Right lobe of liver (tissue), 6 donors: ENCODE data around the gene SPCS2. TPM values are rescaled to one million over a fixed set of nuclear protein-coding genes. Genes with fewer than 3 reads are reported as not detected.

Experiments used
- ATAC-seq, 4 donors: fragments of 200-7000 bp; cut with Tn5 transposase; one replicate each; pipeline ENCODE4 v1.9.1; 2020; ENCODE audit warnings: mild to moderate bottlenecking in 4 of 4, moderate library complexity in 4 of 4
- DNase-seq, 3 donors: peaks; one replicate each; pipeline ENCODE4 v3.0.0-alpha.2; 2020
- H3K27ac ChIP-seq, 3 donors: fragments of 200-600 bp; one replicate each; pipeline ENCODE4 v1.8.0; 2022
- H3K27me3 ChIP-seq, 2 donors: fragments of 200-600 bp; one replicate each; pipeline ENCODE4 v1.8.0; 2022
- H3K36me3 ChIP-seq, 4 donors: fragments of 200-600 bp; sonication (generic) in 1 of 4; one replicate each; pipeline versions ENCODE4 v1.5.1 to v1.8.0; 2017 to 2022; ENCODE audit warnings: control low read depth in 1 of 4
- H3K4me1 ChIP-seq, 4 donors: fragments of 200-600 bp; sonication (generic) in 1 of 4; one replicate each; pipeline versions ENCODE4 v1.5.1 to v1.8.0; 2017 to 2022; ENCODE audit warnings: control low read depth in 1 of 4
- H3K4me3 ChIP-seq, 3 donors: fragments of 200-600 bp; one replicate each; pipeline ENCODE4 v1.8.0; 2022
- H3K9me3 ChIP-seq, 4 donors: fragments of 200-600 bp; sonication (generic) in 1 of 4; one replicate each; pipeline versions ENCODE4 v1.5.1 to v1.8.0; 2017 to 2022; ENCODE audit warnings: control low read depth in 1 of 4
- CTCF ChIP-seq, 4 donors: fragments of 200-600 bp in 3 of 4; fragments of 450-650 bp in 1 of 4; IDR thresholded peaks; one replicate each; pipeline versions ENCODE4 v1.5.1 to v1.8.0; 2016 to 2022; ENCODE audit warnings: antibody characterized with exemption in 4 of 4, mild to moderate bottlenecking in 2 of 4
- POLR2A ChIP-seq: fragments of 450-650 bp; IDR thresholded peaks from one replicate; pipeline ENCODE4 v1.6.1; 2017; ENCODE audit warnings: antibody characterized with exemption, mild to moderate bottlenecking
- WGBS: methylation state at CpG from one replicate; pipeline ENCODE4 v1.1.6; 2018; ENCODE audit warnings: low coverage, low lambda C conversion rate; ENCODE audit not compliant: insufficient coverage; ENCODE audit errors: missing lambda C conversion rate; 5-methylcytosine and 5-hydroxymethylcytosine counted together
- intact Hi-C, 2 donors: fragments of 100-400 bp; cut with DNase I; formaldehyde crosslinking; loops; one replicate each; pipeline versions ENCODE4 v1.11.2 to v1.14.1; 2022
- total RNA-seq, 6 experiments: library from RNA; depleted of rRNA in 2 of 6; stranded (reverse); fragments of >200 nt in 2 of 6; fragmentation: NEBNext Ultra II Directional in 3 of 6; extraction: Animal tissue kit (Norgen Biotek cat#: 25700) in 3 of 6; gene quantifications; one replicate each; pipeline versions ENCODE4 v1.1.0 to v1.2.4, GENCODE V29; 2016 to 2023
- donor health status: DM: no; HTN: yes; CAD: no.
- donor health status: DM: no; HTN: no; CAD: no.
- donor health status: DM: no; HTN: no; CAD: no.
- donor health status: DM: no; HTN: yes; CAD: no.
- donor health status: DM: no; HTN: yes; CAD: no.

Gene SPCS2
- total RNA-seq, 6 experiments from 2014 or later, result 50.8 to 258 (median 107) TPM

GRCh38 chr11:74909812-74910211 is 39.3 kb upstream of the SPCS2 start:
- intact Hi-C loops, result no loop called here
- WGBS, result 77% methylated on average over 4 of the region's 4 CpGs
- Histone ChIP-seq H3K9me3 (no peaks in the 10 kb centered on the region), H3K4me3 (no peak overlapping the region), H3K27ac (no peak overlapping the region), H3K36me3 (peaks cover 0 to 12% (median under 1%) of the 10 kb centered on the region in 4 donors), H3K4me1 (no peaks in the 10 kb centered on the region), H3K27me3 (no peaks in the 10 kb centered on the region)
- TF ChIP-seq POLR2A (no peak), CTCF (IDR thresholded peaks at IDR 0.05) (no peak)
- ATAC-seq (no peak), DNase-seq (no peak)

GRCh38 chr11:74923125-74923524 is 25.9 kb upstream of the SPCS2 start:
- Histone ChIP-seq H3K36me3 (peaks cover 0 to 9% (median 2%) of the 10 kb centered on the region in 4 donors), H3K4me3 (no peak overlapping the region), H3K27me3 (no peaks in the 10 kb centered on the region), H3K4me1 (no peaks in the 10 kb centered on the region), H3K27ac (no peak overlapping the region), H3K9me3 (no peaks in the 10 kb centered on the region)
- TF ChIP-seq CTCF (IDR thresholded peaks at IDR 0.05) (no peak), POLR2A (no peak)
- intact Hi-C loops, result no loop called here
- DNase-seq, result no peak
- peak in 1 of 4 donors; percentile 60 for ATAC-seq

GRCh38 chr11:74925281-74925680 is 23.8 kb upstream of the SPCS2 start:
- H3K27me3 ChIP-seq, result no peaks in the 10 kb centered on the region
- ATAC-seq, result no peak

GRCh38 chr11:74926304-74927030 is 22.6 kb upstream of the SPCS2 start:
- ATAC-seq, result no peak
- intact Hi-C loops, result no loop called here
- WGBS, result 77% methylated on average over 8 of the region's 8 CpGs
- no peaks in the 10 kb centered on the region for H3K4me1 ChIP-seq
- TF ChIP-seq CTCF (IDR thresholded peaks at IDR 0.05) (no peak), POLR2A (no peak)
- H3K4me3 ChIP-seq, result no peak overlapping the region
- H3K27ac ChIP-seq, result no peak overlapping the region
- no peaks in the 10 kb centered on the region for H3K36me3 ChIP-seq
- no peak for DNase-seq
- no peaks in the 10 kb centered on the region for H3K9me3 ChIP-seq
- H3K27me3 ChIP-seq, result no peaks in the 10 kb centered on the region

More at GRCh38 chr11:74925281-74925680, 23.8 kb upstream of the SPCS2 start:
- no peak overlapping the region for H3K4me3 ChIP-seq
- 85% methylated on average over 3 of the region's 4 CpGs for WGBS
- TF ChIP-seq CTCF (IDR thresholded peaks at IDR 0.05) (no peak), POLR2A (no peak)
- intact Hi-C loops, result no loop called here
- H3K4me1 ChIP-seq, result no peaks in the 10 kb centered on the region
- peaks cover 0 to 4% (median 0%) of the 10 kb centered on the region in 4 donors for H3K36me3 ChIP-seq
- H3K27ac ChIP-seq, result no peak overlapping the region
- no peaks in the 10 kb centered on the region for H3K9me3 ChIP-seq
- no peak for DNase-seq

- no peak for ATAC-seq
- Histone ChIP-seq H3K4me3 (no peak overlapping the region), H3K36me3 (peaks cover 0 to 8% (median 0%) of the 10 kb centered on the region in 4 donors), H3K9me3 (no peaks in the 10 kb centered on the region), H3K4me1 (no peaks in the 10 kb centered on the region), H3K27ac (no peak overlapping the region), H3K27me3 (no peaks in the 10 kb centered on the region)
- DNase-seq, result no peak
- intact Hi-C loops, result no loop called here
- TF ChIP-seq CTCF (IDR thresholded peaks at IDR 0.05), result no peak
- no peak for TF ChIP-seq POLR2A
These were observed 21.6 kb upstream of the SPCS2 start for GRCh38 chr11:74927496-74927895.
